Body of pancreas (tissue), 4 donors: Measurements from ENCODE around the gene NEDD4L.

Source experiments
- CTCF ChIP-seq, 7 experiments: fragments of 450-650 bp in 4 of 7; fragments of 200-600 bp in 3 of 7; sonication (generic) in 3 of 7; IDR thresholded peaks; one replicate each; pipeline ENCODE4 v1.5.1; 2016 to 2019; ENCODE audit warnings: antibody characterized with exemption in 7 of 7
- POLR2A ChIP-seq, 3 donors: fragments of 450-650 bp; IDR thresholded peaks; one replicate each; pipeline ENCODE4 v1.6.1; 2016; ENCODE audit warnings: antibody characterized with exemption in 3 of 3, mild to moderate bottlenecking in 2 of 3

- TF ChIP-seq POLR2A (IDR thresholded peaks at IDR 0.05) (no peak), CTCF (IDR thresholded peaks at IDR 0.05) (no peak)
Measured at GRCh38 chr18:58394046-58394445, 350.0 kb downstream of the NEDD4L start.
